Endothelial cell of umbilical vein (primary cell): ENCODE results near the gene AKAP12. TPM values are rescaled to one million over a fixed set of nuclear protein-coding genes. Genes with fewer than 3 reads are reported as not detected.

Experiments
- BruUV-seq: library from RNA; stranded (reverse); fragments of 400-500 nt; replicated peaks from 2 replicates; lab custom pipeline; 2021; lab: Mats Ljungman, UMichigan
- CTCF ChIA-PET: fragments of 300-600, 350-600 bp; sonication (Branson Sonifier 250); formaldehyde crosslinking; loops from one replicate; lab custom pipeline; 2021; ENCODE audit warnings: antibody characterized with exemption, inconsistent platforms; lab: Charles Lee
- POLR2A ChIA-PET: fragments of 300-600, 350-600 bp; sonication (Branson Sonifier 250); formaldehyde crosslinking; loops from one replicate; lab custom pipeline; 2021; ENCODE audit warnings: antibody characterized with exemption, inconsistent platforms; lab: Charles Lee
- DNase-seq: peaks from one replicate; pipeline ENCODE4 v3.0.0-alpha.2; 2011; ENCODE audit warnings: low read depth, low spot score
- FAIRE-seq: peaks from 2 replicates; lab custom pipeline; 2011; peaks lifted over from hg19 to GRCh38; lab: Jason Lieb, UNC
- H2AFZ ChIP-seq: 2 replicates; pipeline ENCODE4 v1.6.0; 2012; ENCODE audit warnings: low read depth, low read length, control low read depth, inconsistent platforms
- H3K27ac ChIP-seq: 2 replicates; pipeline ENCODE4 v1.5.1; 2011; ENCODE audit warnings: low read depth, mild to moderate bottlenecking, control low read depth, low read length, moderate library complexity; ENCODE audit not compliant: insufficient read depth
- H3K27me3 ChIP-seq, 2 experiments: 2 replicates each; pipeline versions ENCODE4 v1.6.0 to v1.6.1; 2011; ENCODE audit warnings: low read length in 2 of 2, mixed read lengths in 1 of 2; ENCODE audit not compliant: control insufficient read depth in 2 of 2, insufficient read depth in 2 of 2
- H3K36me3 ChIP-seq, 2 experiments: 2 replicates in 1 of 2; 3 replicates in 1 of 2; pipeline ENCODE4 v1.5.1; 2011; ENCODE audit warnings: low read length in 2 of 2, mild to moderate bottlenecking in 1 of 2, moderate library complexity in 1 of 2; ENCODE audit not compliant: control insufficient read depth in 2 of 2, insufficient read depth in 2 of 2; ENCODE audit errors: extremely low read depth in 1 of 2
- H3K4me1 ChIP-seq: 3 replicates; pipeline ENCODE4 v1.5.1; 2011; ENCODE audit warnings: mild to moderate bottlenecking, low read length; ENCODE audit not compliant: control insufficient read depth, insufficient read depth; ENCODE audit errors: extremely low read depth
- H3K4me2 ChIP-seq: 2 replicates; pipeline ENCODE4 v1.6.1; 2011; ENCODE audit warnings: low read length, control low read depth, mixed read lengths; ENCODE audit not compliant: insufficient read depth
- H3K4me3 ChIP-seq, 3 experiments: fragments of 200-600 bp in 1 of 3; sonication (generic), shearing (Covaris generic) in 1 of 3; replicated peaks in 1 of 3; 2 replicates each; pipeline ENCODE4 v1.5.1; 2011 to 2016; ENCODE audit warnings: control low read depth in 3 of 3, low read length in 3 of 3, mild to moderate bottlenecking in 2 of 3, inconsistent platforms in 1 of 3, low read depth in 1 of 3, moderate library complexity in 1 of 3; ENCODE audit not compliant: insufficient read depth in 1 of 3
- H3K79me2 ChIP-seq: 2 replicates; pipeline ENCODE4 v1.6.0; 2012; ENCODE audit warnings: low read length, inconsistent platforms; ENCODE audit not compliant: control insufficient read depth, insufficient read depth
- H3K9ac ChIP-seq: replicated peaks from 2 replicates; pipeline ENCODE3; 2011; ENCODE audit warnings: low read length, control low read depth; ENCODE audit not compliant: insufficient read depth; ENCODE audit errors: extremely low read depth
- H3K9me1 ChIP-seq: replicated peaks from 3 replicates; pipeline ENCODE4 v1.6.0; 2011; ENCODE audit warnings: mild to moderate bottlenecking, low read length; ENCODE audit not compliant: control insufficient read depth, insufficient read depth; ENCODE audit errors: extremely low read depth
- H3K9me3 ChIP-seq: replicated peaks from 2 replicates; pipeline ENCODE4 v1.5.1; 2012; ENCODE audit warnings: low read length, inconsistent platforms; ENCODE audit not compliant: control insufficient read depth, insufficient read depth
- H4K20me1 ChIP-seq: replicated peaks from 2 replicates; pipeline ENCODE3; 2011; ENCODE audit warnings: mild to moderate bottlenecking, low read length; ENCODE audit not compliant: control insufficient read depth, insufficient read depth; ENCODE audit errors: extremely low read depth
- EZH2 ChIP-seq: IDR thresholded peaks from 2 replicates; pipeline ENCODE4 v1.6.1; 2012; ENCODE audit warnings: borderline replicate concordance, low read depth, mild to moderate bottlenecking, moderate library complexity, low read length, inconsistent platforms; ENCODE audit not compliant: severe bottlenecking
- GATA2 ChIP-seq: IDR thresholded peaks from 2 replicates; pipeline ENCODE4 v1.7.0; 2011; ENCODE audit warnings: low read depth, mild to moderate bottlenecking, moderate library complexity, mixed read lengths, low read length; ENCODE audit not compliant: insufficient read length, insufficient read depth
- JUN ChIP-seq: IDR thresholded peaks from 2 replicates; pipeline ENCODE4 v1.6.1; 2011; ENCODE audit warnings: borderline replicate concordance, low read depth; ENCODE audit not compliant: insufficient read length, insufficient read depth
- MYC ChIP-seq: IDR thresholded peaks from one replicate; pipeline ENCODE4 v1.6.1; 2011; ENCODE audit warnings: mild to moderate bottlenecking, low read depth, low read length
- POLR2AphosphoS5 ChIP-seq: IDR thresholded peaks from 2 replicates; pipeline ENCODE4 v1.6.1; 2012; ENCODE audit warnings: low read depth, mild to moderate bottlenecking, control low read depth, low read length, moderate library complexity; ENCODE audit not compliant: insufficient read depth
- dilution Hi-C: fragments of 300-500 bp; cut with MboI; formaldehyde crosslinking; loops from one replicate; pipeline ENCODE4 v1.15.0; 2019; ENCODE audit warnings: low sequenced_read_pairs; ENCODE audit not compliant: extremely low pct_ligation_motif_present
- intact Hi-C: fragments of 100-400 bp; cut with micrococcal nuclease; formaldehyde crosslinking; loops from one replicate; pipeline ENCODE4 v1.10.0; 2022
- polyA plus RNA-seq, 4 experiments: library from polyadenylated mRNA; depleted of rRNA in 3 of 4; stranded (reverse) in 3 of 4; unstranded in 1 of 4; fragments of >200 nt; gene quantifications; 2 replicates each; pipeline versions ENCODE4 v1.2.1 to v1.2.3, GENCODE V29; 2011 to 2012; ENCODE audit warnings: missing spikeins in 1 of 4
- total RNA-seq: library from RNA; stranded (reverse); gene quantifications from 2 replicates; pipeline ENCODE4 v1.2.3, GENCODE V29; 2021
- TF ChIP-seq, protein P1 (sequence below), 2 donors: IDR thresholded peaks; 1 replicate in 1 of 2; 2 replicates in 1 of 2; pipeline ENCODE4 v1.5.1; 2011; ENCODE audit warnings: low read length in 2 of 2, mild to moderate bottlenecking in 2 of 2, moderate library complexity in 2 of 2, control low read depth in 1 of 2, inconsistent platforms in 1 of 2, low read depth in 1 of 2; ENCODE audit not compliant: insufficient read depth in 1 of 2; ENCODE audit errors: extremely low read depth in 1 of 2
- TF ChIP-seq, protein P2 (sequence below): IDR thresholded peaks from 2 replicates; pipeline ENCODE4 v1.6.1; 2011; ENCODE audit not compliant: insufficient read depth, insufficient read length

The AKAP12 gene
- total and polyA plus RNA-seq, 2 donors (not counting 3 experiments of a cell fraction or from before 2014, with no cell fraction given) = 46.9 to 340 TPM

- Histone ChIP-seq H3K4me3 (no peak overlapping the region), H4K20me1 (no peaks in the 10 kb centered on the region), H3K36me3 (peaks cover 12 to 33% of the 10 kb centered on the region in 2 experiments), H3K27ac (no peak overlapping the region), H3K27me3 (no peaks in the 10 kb centered on the region), H3K9me1 (no peaks in the 10 kb centered on the region), H3K4me2 (no peak overlapping the region), H2AFZ (no peak overlapping the region), H3K9me3 (no peaks in the 10 kb centered on the region), H3K4me1 (peaks cover 4% of the 10 kb centered on the region), H3K9ac (no peak overlapping the region), H3K79me2 (peaks cover 17% of the 10 kb centered on the region)
- BruUV-seq = no TSS peak
- TF ChIP-seq POLR2AphosphoS5 (no peak), JUN (no peak), EZH2 (no peak), MYC (no peak), GATA2 (no peak)
- TF ChIP-seq, protein P1, sequence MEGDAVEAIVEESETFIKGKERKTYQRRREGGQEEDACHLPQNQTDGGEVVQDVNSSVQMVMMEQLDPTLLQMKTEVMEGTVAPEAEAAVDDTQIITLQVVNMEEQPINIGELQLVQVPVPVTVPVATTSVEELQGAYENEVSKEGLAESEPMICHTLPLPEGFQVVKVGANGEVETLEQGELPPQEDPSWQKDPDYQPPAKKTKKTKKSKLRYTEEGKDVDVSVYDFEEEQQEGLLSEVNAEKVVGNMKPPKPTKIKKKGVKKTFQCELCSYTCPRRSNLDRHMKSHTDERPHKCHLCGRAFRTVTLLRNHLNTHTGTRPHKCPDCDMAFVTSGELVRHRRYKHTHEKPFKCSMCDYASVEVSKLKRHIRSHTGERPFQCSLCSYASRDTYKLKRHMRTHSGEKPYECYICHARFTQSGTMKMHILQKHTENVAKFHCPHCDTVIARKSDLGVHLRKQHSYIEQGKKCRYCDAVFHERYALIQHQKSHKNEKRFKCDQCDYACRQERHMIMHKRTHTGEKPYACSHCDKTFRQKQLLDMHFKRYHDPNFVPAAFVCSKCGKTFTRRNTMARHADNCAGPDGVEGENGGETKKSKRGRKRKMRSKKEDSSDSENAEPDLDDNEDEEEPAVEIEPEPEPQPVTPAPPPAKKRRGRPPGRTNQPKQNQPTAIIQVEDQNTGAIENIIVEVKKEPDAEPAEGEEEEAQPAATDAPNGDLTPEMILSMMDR (IDR thresholded peaks at IDR 0.05; ENCODE audit: extremely low read depth in 1 of 2, insufficient read depth in 1 of 2, low read depth in 1 of 2, low read length in 2 of 2) = no peak
- TF ChIP-seq, protein P2, sequence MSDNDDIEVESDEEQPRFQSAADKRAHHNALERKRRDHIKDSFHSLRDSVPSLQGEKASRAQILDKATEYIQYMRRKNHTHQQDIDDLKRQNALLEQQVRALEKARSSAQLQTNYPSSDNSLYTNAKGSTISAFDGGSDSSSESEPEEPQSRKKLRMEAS = no peak
- ChIA-PET CTCF (interaction anchor here (1.6 kb wide), 1 partner anchor 460 kb away, joined by 5 read pairs; no protein-coding TSS in a partner anchor), POLR2A (no interaction called here)
- dilution Hi-C loops (no loop called here), intact Hi-C loops (no loop called here)
- FAIRE-seq (no peak), DNase-seq (no peak)
These were observed 112.0 kb downstream of the AKAP12 start for GRCh38 chr6:151351731-151352130.
